Activated naive CD4-positive, alpha-beta T cell treated with anti-CD3 and anti-CD28 coated beads, Interleukin-2, amount 50 U/mL, for 72 hours (primary cell): ENCODE results near the gene CSPG4. TPM values are rescaled to one million over a fixed set of nuclear protein-coding genes. Genes with fewer than 3 reads are reported as not detected.
A peak's percentile ranks its signal among the peaks of the same experiment; 100 is the strongest.

Experiments used
- ATAC-seq, 2 donors: fragments of 150-1000 bp; cut with Tn5 transposase; 2 replicates each; pipeline ENCODE4 v1.10.0; 2021; ENCODE audit warnings: mild to moderate bottlenecking in 2 of 2, moderate library complexity in 2 of 2
- DNase-seq, 2 donors: peaks; one replicate each; pipeline ENCODE4 v3.0.0; 2021 to 2022; ENCODE audit warnings: low spot score in 2 of 2
- H3K27ac Mint-ChIP-seq, 2 donors: one replicate each; pipeline ENCODE4 v1.8.0; 2022; ENCODE audit warnings: mild to moderate bottlenecking in 2 of 2, mixed read lengths in 2 of 2
- H3K36me3 Mint-ChIP-seq, 2 donors: one replicate each; pipeline ENCODE4 v1.8.0; 2022; ENCODE audit warnings: mixed read lengths in 2 of 2
- H3K9me3 Mint-ChIP-seq, 2 donors: one replicate each; pipeline ENCODE4 v1.8.0; 2022; ENCODE audit warnings: mixed read lengths in 2 of 2
- total RNA-seq, 2 donors: library from RNA; stranded (reverse); gene quantifications; one replicate each; pipeline ENCODE4 v1.2.3, GENCODE V29; 2022

CSPG4 gene
- total RNA-seq, 2 donors from 2014 or later = not detected

DNA sequence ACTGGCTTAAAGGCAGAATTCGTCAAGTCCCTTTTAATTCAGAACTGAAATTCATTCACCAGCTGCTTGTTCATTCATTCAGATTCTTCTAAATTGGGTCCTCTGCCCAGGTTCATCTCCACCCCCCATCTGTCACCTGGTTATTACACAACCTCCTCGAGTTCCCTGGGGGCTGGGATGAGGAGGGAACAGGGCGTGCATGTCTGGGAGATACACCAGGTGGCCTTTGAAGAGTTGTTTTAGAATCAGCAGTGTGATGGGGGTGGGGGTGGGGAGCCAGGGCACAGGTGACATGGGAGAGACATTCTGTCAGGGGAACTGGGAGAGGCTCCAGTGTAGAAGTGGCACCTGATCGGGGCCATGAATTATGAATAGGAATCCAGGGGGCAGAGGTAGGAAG is 56.7 kb downstream of the CSPG4 start:
- ATAC-seq (no peak), DNase-seq (no peak)
- H3K27ac Mint-ChIP-seq = no peak overlapping the region
- no peaks in the 10 kb centered on the region for H3K36me3 Mint-ChIP-seq
- no peaks in the 10 kb centered on the region for H3K9me3 Mint-ChIP-seq

DNA sequence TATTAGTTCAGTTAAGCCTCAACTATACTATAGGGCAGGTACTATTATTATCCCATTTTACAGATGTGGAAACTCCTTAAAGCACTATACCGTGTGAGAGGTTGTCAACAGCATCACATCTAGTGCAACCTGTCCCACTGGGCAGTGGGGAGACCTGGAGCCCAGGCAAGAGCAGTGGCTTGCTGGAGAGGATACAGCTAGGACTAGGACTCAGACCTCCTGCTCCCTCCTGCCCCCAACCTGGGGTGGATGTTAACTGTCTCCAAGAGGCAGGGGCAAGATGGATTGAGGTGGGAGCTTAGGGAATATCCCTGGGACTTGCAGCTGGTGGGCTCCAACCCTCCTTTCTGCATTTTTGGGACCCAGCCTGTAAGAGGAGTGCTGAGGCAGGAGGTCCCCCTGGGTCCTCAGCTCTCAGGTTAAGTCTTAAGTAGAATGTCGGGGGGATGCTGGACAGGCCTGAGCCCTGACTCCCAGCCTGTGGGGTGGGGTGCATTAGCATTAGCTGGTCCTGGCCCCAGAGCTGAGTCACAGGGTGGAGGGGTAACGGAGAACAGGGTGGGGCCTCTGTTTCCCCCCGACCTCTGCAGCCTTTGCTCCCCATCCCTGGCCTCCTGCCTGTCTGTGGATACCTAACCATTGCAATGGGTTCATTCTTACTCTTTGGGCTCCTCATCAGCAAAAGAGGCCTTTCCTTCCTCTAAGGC is 58.3 kb downstream of the CSPG4 start:
- ATAC-seq = no peak
- Mint-ChIP-seq H3K27ac (no peak overlapping the region), H3K36me3 (no peaks in the 10 kb centered on the region), H3K9me3 (no peaks in the 10 kb centered on the region)
- no peak for DNase-seq

DNA sequence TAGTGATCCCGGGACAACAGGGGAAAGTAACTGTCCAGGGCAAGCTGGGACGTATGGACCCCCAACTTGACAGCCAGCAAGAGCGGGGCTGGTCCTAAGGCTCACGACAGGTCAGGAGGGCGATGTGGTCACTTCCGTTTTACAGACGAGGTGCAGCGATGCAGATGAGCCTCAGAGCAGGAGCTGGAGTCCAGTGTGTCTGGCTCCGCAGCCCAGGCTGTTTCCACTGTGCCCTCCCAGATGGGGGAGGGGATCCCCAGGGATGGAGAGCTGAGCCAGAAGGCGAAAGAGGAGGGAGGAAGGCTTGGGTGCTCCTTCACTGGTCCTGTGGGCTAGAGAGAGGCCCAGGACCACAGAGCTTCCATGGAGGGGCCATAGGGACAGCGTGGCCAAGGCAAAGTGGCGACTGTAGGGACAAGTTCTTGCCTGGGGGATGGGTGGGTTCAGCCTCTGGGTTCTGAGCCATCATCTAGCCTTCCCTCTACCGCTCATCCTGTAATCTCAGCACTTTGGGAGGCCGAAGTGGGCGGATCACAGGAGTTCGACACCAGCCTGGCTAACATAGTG is 59.2 kb downstream of the CSPG4 start:
- H3K9me3 Mint-ChIP-seq = no peaks in the 10 kb centered on the region
- H3K27ac Mint-ChIP-seq = peak overlapping the region in 1 of 2 donors; percentile 19
- no peaks in the 10 kb centered on the region for H3K36me3 Mint-ChIP-seq
- ATAC-seq (no peak), DNase-seq (no peak)

DNA sequence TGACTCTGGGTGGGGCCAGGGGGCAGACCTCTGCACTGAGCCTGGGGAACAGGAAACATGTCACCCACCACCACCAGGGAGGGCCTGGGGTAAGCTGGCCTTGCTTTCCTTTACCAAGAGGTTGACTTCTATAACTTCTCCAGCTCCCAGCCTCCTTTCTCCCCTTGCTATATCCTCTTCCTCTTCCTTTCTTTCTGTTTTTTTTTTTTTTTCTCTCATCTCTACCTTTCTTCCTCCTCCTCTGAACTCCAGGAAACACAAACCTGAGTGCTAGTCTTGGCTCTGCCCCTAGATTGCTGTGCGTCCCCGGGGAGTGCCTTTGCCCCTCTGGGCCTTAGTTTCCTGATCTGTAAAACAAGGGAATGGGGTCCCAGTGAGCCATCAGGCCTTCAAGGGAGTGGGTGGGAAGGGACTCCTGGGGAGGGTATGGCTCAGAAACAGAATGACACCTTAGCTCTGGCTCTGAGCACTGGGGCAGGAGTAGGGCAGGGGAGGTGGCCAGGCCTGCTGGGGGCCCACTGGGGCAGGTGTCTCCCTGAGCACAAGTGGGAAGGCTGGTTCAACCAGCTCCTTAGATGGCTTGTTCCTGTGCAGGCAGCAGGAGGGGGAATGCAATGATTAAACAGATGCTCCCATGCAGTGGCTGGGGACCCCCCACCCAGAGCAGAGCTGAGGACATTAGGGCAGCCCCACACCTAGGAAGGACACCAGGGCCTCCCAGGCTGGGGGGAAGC is 60.7 kb downstream of the CSPG4 start:
- DNase-seq = no peak
- Mint-ChIP-seq H3K9me3 (no peaks in the 10 kb centered on the region), H3K27ac (peak overlapping the region; percentile 28 to 77), H3K36me3 (no peaks in the 10 kb centered on the region)
- ATAC-seq = peak in 1 of 2 donors; percentile 17

DNA sequence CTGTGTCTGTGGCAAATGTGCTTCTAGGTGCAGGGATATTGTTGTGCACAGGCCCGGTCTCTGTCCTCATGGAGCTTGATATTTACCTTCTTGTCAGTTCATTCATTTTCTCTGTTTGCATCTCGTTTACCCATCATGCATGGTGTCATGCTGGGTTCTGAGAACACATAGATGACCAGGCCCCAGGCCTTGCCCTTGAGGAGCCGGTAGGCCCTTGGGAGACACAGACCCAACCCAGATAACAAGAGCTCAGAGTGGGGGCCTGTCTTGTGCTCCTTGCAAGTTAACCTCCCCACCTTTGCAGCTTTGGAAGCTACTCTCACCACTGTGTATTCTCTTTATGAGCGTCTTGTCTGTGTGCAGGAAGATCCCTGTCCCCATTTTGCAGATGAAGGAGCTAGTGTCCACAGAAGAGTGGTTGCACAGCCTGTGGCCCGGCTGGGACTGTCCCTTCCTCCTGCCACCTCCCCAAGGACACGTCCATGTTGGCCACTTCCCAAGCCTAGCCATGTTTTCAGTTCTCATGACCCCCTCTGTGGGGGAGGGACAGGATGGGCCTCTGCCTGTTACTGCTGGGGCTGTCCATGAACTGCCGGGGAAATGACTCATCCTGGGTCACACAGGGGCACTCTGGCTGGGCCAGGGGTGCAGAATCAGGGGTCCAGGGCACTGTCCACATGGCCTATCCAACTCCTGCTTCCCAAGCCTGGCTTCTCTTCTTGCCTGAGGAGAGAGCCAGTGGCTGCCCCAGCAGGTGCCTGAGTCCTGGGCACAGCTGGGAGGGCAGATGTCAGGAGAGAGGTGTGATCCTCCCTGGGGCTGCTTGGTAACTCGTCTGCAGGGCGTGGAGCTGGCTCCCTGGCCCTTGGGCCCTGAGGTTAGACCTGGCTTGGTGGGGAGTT is 61.5 kb downstream of the CSPG4 start:
- Mint-ChIP-seq H3K9me3 (no peaks in the 10 kb centered on the region), H3K36me3 (no peaks in the 10 kb centered on the region), H3K27ac (peak overlapping the region; percentile 68 to 89)
- no peak for DNase-seq
- ATAC-seq = peak in 1 of 2 donors; percentile 48

DNA sequence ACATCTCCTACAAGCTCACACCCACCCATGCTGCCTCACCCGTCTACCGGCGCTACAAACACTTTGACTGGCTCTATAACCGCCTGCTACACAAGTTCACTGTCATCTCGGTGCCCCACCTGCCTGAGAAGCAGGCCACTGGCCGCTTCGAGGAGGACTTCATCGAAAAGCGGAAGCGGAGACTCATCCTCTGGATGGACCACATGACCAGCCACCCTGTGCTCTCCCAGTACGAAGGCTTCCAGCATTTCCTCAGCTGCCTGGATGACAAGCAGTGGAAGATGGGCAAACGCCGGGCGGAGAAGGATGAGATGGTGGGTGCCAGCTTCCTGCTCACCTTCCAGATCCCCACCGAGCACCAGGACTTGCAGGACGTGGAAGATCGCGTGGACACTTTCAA is 62.8 kb downstream of the CSPG4 start:
- Mint-ChIP-seq H3K36me3 (no peaks in the 10 kb centered on the region), H3K27ac (no peak overlapping the region), H3K9me3 (no peaks in the 10 kb centered on the region)
- ATAC-seq = no peak
- no peak for DNase-seq

DNA sequence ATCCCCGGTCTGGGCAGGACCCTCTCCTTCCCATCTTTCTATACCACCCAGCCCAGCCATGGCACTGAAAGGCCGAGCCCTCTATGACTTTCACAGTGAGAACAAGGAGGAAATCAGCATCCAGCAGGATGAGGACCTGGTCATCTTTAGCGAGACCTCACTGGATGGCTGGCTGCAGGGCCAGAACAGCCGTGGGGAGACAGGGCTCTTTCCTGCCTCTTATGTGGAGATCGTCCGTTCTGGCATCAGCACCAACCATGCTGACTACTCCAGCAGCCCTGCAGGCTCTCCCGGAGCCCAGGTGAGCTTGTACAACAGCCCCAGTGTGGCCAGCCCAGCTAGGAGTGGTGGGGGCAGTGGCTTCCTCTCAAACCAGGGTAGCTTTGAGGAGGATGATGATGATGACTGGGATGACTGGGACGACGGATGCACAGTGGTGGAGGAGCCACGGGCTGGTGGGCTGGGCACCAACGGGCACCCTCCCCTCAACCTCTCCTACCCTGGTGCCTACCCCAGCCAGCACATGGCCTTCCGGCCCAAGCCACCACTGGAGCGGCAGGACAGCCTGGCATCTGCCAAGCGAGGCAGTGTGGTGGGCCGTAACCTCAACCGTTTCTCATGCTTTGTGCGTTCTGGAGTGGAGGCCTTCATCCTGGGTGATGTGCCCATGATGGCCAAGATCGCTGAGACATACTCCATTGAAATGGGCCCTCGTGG is 63.4 kb downstream of the CSPG4 start:
- DNase-seq = no peak
- Mint-ChIP-seq H3K36me3 (no peaks in the 10 kb centered on the region), H3K9me3 (no peaks in the 10 kb centered on the region), H3K27ac (no peak overlapping the region)
- no peak for ATAC-seq

DNA sequence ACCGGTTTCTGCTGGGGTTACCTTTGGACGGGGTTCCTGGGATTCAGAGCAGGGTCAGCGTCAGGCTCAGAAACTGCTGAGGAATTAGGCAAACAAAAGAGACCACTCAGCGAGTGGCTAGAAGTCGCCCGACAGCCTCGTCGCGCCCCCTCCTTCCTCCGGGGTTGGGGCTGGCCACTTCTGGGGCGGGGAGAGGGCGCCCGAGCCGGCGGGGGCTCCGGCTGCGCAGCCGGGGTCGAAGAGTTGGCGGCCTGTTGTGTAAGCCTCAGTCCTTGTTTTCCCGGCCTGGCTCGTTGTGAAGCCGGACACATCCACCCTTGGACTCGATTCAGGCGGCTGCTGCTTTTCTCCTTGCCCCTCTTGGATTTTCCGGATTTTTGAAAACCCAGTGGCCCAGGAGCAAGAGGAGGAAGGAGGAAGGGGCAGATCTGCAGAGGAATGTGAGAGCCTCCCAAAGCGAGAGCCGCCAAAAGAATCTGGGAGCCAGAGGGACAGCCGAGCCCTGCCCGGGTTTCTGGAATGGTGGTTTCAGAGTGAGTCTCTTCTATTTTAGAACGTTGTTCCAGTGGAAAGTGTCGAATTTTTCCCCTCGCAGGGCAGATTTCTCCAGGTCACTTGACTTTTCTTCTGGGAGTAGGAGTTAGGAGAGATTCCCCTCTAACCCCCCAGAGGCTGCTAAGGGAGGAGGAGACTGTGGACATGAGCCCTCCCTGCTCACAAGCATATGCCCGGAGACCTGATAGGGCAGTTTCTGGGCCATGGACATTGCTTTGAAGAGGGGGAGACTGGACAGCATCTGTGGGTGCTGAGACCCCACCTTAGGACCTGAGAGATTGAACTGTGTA is 64.3 kb downstream of the CSPG4 start:
- Mint-ChIP-seq H3K36me3 (no peaks in the 10 kb centered on the region), H3K27ac (peak overlapping the region; percentile 36 to 82), H3K9me3 (no peaks in the 10 kb centered on the region)
- DNase-seq = no peak
- ATAC-seq = peak in 1 of 2 donors; percentile 10

DNA sequence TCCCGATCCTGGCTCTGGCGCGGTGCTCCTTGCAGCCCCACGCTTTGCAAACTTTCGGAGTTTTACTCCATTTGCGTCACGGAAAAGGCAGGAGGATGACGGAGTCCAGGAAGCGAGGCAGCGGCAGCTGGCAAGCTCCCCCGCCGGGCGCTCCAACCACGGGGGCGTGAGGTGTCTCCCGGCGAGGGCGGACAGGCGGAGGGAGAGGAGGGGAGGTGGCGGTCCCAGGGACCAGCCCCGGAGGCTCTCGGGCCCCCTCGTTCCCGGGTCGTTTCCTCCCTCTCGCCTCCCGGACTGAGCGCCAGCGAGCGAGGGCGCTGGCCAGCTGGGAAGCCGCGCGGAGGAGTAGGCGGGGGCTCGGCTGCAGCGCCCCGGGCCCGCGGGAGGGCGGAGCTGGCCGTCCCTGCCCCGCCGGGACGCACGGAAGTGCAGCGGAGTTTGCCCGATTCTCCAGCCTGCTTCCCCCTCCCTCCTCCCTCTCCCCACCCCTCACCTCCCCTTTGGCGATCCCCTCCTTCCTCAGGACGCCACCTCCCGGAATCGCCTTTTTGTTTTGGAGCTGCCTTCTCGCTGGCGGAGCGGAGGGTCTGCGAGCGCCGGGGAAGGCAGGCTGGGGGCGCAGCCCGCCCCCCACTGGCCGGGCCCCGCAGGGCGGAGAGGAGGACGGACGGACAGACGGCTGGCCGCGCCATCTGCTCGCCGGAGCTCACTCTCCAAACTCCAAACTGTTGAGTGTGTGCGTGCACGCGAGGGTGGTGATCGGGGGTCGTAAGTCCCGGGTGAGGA is 65.1 kb downstream of the CSPG4 start, which contains the start of gene SNX33:
SNX33 (plus strand) TSS at position 543 of the 786 bp plus-strand sequence. CDS start 1,191 bp downstream, outside the sequence.
- peak; percentile 75 to 80 for ATAC-seq
- H3K36me3 Mint-ChIP-seq = no peaks in the 10 kb centered on the region
- peak within 1 kb of the TSS; percentile 36 to 82 for H3K27ac Mint-ChIP-seq
- DNase-seq = peak; percentile 56 to 79
- no peaks in the 10 kb centered on the region for H3K9me3 Mint-ChIP-seq

DNA sequence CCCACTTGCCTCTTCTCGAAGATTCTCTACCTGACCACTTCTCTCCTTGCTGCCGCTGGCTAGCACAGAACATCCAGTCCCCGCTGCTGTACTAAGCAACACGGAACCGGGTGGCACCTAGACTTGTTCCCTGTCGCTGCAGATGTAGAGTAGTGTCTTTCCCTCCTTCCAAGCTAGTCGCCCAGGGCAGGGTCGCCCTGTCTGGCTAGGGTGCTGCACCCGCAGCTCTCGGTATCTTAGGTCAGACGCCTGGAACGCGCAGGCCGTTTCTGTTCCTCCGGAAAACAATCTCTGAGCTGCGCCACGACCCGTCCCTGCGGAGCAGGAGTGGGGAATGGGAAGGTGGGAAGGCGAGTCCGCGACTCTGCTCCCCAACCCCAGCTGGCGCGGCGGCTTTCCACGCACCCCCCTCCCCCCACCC is 65.7 kb downstream of the CSPG4 start:
- no peaks in the 10 kb centered on the region for H3K36me3 Mint-ChIP-seq
- no peaks in the 10 kb centered on the region for H3K9me3 Mint-ChIP-seq
- ATAC-seq (peak; percentile 6 to 29), DNase-seq (no peak)
- H3K27ac Mint-ChIP-seq = peak overlapping the region in 1 of 2 donors; percentile 82

DNA sequence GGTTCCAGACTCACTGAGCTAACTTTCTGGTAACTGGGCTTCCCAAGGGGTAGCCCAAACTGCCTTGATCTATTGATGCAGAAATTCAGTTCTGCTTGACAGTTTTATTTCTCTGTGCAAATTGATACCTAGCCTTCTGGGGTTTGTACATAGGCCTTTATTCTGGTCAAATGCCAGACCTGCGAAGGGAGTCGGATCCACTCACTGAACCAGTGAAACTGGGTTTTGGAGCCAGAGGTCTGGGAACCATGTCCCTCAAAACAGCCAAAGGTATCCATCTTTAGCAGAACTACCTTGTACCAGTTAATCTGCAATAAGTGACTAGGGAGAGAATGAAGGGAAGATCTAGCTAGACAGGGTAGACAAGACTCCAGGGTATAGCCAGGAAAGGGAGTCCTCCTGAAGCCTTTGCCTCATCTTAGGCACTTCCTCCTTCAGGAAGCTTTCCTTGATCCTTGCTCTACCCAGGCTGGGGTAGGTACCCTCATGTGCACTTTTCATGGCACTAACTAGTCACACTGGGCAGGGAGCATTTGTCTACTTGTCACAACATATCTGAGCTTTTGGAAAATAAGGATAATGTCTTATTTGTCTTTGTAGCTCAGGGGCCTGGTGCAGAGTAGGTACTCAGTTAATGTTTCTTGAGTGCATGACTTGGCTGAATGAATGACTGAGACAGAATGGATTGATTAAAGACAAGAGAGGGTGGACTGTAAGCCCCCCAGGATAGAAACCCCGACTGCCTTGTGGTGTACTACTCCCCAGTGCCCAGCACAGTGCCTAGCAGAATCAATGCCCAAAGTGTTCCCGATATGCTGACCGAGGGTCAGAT is 66.3 kb downstream of the CSPG4 start:
- no peaks in the 10 kb centered on the region for H3K36me3 Mint-ChIP-seq
- H3K27ac Mint-ChIP-seq = peak overlapping the region in 1 of 2 donors; percentile 82
- H3K9me3 Mint-ChIP-seq = no peaks in the 10 kb centered on the region
- ATAC-seq = no peak
- no peak for DNase-seq

DNA sequence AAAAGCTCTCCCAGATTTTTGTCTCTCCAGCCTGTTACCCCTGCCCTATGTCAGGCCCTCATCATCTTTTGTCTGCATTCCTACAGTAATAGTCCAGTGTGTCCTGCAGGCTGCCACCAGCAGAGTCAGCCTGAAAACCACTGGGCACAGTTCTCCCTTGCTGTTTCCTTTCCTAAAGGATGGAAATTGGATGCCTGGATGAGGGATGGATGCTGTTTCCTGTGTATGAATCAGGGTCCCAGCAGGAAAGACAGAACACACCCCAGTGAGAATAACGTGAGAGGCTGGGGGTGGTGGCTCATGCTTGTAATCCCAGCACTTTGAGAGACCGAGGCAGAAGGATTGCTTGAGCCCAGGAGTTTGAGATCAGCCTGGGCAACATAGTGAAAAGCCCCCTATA is 68.3 kb downstream of the CSPG4 start:
- Mint-ChIP-seq H3K36me3 (peaks cover 3 to 6% of the 10 kb centered on the region in 2 donors), H3K9me3 (no peaks in the 10 kb centered on the region), H3K27ac (no peak overlapping the region)
- ATAC-seq (no peak), DNase-seq (no peak)

DNA sequence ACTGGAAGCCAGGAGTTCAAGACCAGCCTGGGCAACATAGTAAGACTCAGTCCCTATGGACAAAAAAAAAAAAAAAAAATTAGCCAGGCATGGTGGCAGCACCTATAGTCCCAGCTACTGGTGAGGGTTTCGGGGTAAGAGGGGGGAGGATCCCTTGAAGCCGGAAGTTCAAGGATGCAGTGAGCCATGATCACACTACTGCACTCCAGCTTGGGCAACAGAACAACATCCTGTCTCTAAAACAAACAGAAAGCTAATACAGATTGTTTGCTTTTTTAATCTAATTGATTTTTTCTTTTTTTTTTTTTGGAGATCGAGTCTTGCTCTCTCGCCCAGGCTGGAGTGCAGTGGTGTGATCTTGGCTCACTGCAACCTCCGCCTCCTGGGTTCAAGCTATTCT is 71.0 kb downstream of the CSPG4 start:
- peak overlapping the region in 1 of 2 donors; percentile 38 for H3K27ac Mint-ChIP-seq
- ATAC-seq (no peak), DNase-seq (no peak)
- H3K36me3 Mint-ChIP-seq = peaks cover 17 to 25% of the 10 kb centered on the region in 2 donors
- no peaks in the 10 kb centered on the region for H3K9me3 Mint-ChIP-seq

DNA sequence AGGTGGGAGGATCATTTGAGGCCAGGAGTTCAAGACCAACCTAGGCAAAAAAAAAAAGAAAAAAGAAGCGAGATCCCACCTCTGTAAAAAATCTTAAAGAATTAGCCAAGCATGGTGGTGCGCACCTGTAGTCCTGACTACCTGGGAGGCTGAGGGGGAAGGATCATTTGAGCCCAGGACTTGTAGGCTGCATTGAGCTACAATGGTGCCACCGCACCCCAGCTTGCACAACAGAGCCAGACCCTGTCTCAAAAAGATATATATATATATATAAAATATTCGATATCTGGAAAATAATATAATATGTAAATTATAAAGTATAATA is 71.5 kb downstream of the CSPG4 start:
- no peaks in the 10 kb centered on the region for H3K9me3 Mint-ChIP-seq
- peaks cover 17 to 25% of the 10 kb centered on the region in 2 donors for H3K36me3 Mint-ChIP-seq
- ATAC-seq (no peak), DNase-seq (no peak)
- H3K27ac Mint-ChIP-seq = peak overlapping the region; percentile 94 to 98
